HS-27A (cell line): ENCODE data around the gene KCNMA1.
"Not testable (repeated sequence)": the region's sequence is repeated elsewhere in the genome, so short reads cannot be mapped to it uniquely, and the experiment has no call there.

ENCODE experiments used
- DNase-seq: peaks from one replicate; pipeline ENCODE4 v3.0.0-alpha.2; 2012; ENCODE audit warnings: low read depth, missing footprints

KCNMA1 gene

DNA sequence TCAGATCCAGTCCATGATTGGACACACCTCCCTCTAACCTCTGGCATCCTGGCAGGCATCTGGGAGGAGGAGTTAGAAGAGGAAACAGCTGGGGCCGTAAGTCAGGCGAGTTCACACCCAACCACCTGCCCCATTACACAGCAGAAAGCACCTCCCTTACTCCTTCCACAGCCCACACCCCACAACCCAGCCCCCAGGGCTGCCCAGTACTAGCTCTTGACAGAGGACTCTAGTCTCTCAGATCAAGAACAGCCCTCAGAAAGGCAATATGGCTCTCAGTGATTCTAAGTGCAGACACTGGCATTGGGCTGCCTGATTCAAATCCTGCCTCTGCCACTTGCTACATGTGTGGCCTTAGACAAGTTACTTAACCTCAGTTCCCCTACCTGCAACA lies 34.1 kb downstream of the KCNMA1 start:
- no peak for DNase-seq

DNA sequence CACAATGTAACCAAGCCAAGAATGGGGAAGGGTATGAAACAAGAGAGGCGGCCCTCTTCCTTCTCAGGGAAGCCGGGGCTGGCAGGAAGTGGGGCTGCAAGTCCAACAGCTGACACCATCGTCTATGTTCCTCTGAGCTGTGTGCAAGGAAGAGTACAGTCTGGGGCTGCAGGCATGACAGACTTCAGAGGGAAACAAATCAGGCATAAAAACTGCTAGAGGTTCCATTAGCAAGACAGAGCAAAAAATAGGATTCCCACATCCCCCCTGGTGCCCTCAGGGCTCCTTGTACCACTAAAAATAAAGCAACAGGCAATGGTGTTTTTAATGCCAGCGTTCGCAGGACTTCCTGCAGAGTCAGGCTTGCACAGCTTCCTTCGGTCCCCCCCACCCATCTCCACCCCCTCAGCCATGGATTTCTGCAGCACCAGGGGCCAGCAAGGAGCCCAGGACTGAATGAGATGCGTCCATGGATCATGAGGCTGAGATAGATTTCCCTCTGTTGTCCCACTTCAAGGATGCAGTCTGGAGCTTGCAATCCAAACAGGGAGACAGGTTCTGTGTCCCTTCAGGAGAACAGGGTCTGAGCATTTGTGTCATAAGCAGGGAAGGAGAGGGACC lies 34.6 kb downstream of the KCNMA1 start:
- DNase-seq, result no peak

GRCh38 chr10:77602231-77602912 lies 35.2 kb downstream of the KCNMA1 start:
- DNase-seq, result no peak

GRCh38 chr10:77601488-77601887 lies 36.1 kb downstream of the KCNMA1 start:
- no peak for DNase-seq

DNA sequence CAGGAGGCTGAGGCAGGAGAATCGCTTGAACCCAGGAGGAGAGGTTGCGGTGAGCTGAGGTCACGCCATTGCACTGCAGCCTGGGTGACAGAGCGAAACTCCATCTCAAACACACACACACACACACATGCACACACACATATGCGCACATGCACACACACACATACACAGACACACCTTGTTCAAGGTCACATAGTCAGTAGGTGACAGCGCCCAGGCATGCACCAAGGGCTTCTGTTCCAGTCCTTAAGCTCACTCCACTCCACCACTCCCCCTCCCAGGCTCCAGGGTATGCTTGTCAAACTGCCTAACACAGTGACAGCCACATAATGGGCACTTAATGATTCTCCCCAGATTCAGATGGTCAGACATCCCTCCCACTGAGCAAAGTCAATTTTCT lies 37.0 kb downstream of the KCNMA1 start:
- no peak for DNase-seq

- no peak for DNase-seq
These were observed 38.0 kb downstream of the KCNMA1 start for GRCh38 chr10:77599651-77600050.

DNA sequence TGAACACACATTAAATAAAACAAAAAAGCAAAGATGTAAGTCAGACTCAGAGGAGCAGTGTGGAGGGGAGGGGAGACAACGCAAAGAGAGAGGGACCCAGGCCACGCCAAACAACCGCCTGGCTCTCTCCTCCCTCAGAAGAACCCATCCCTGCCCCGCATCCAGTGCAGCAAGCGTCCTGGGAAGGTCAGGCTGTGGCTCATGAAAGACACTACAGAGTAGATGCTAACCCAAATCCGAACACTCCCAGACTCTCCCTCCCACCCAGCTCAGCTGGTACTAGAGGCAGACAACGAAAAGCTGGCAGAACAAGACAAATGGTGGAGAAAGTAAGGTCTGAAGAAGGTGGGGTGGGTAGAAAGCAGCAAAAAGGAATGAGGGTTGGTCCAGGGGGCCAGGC lies 39.0 kb downstream of the KCNMA1 start:
- no peak for DNase-seq

DNA sequence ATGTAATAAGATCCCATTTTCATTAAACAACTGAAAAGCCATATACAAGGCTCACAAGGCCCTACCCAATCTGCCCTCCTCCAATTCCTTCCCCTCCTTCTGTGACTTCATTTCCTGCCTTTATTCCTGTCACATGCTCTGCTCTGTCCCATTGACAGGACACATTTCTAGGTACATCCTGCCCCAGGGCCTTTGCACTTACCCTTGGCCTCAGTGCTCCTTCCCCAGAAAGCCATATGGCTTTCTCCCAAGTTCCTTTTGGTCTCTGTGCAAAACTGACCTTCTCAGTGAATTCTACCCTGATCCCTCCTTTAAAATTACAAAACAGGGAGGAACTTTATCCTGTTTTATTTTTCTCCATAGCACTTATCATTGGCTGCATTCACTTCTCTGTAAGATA lies 40.0 kb downstream of the KCNMA1 start:
- DNase-seq, result no peak

DNA sequence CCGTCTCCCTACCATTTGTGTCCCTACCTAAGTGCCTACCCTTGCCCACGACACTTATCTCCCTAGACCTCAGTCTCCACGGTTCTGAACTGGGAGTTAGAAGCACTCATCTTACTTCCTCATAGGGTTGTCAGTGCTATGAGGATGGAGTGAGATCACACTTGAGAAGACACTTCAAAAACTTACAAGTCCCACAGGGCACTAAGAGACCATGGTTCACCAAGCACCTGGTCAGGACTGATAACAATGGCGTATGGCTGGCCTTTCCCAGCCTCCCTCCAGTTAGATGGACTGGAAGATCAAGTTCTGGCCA lies 43.2 kb downstream of the KCNMA1 start:
- DNase-seq, result no peak

DNA sequence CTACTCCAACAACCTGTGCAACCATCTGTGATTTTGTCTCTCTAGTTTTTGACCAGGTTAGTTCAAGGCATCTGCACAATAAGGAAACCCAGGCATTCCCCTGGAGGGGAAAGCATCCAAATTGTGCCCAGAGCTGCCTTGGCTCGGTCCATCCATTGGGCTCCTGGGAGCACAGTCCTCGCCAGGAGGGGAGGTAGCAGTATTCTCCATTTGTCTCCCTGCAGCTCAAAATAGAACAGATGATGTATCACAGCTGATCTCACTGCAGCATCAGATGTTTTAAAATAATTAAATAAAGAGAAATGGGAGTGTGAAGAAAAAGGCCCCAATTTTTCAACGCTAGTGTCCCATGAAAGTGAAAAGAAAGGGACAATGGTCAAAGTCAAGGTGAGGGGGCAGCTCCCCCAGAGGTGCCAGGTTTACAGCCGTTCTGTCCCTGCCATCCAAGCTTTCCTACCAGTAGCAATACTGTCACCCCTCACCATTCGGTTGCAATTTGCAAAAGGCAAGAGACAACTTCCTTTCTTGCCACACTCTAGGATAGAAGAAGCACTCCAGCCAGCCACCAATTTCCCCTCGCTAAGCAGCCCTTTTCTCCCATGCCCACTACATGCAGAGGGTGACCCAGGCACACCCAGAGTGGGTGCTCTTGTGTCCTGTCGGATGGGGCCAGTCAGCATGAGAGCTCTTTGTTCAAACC lies 43.7 kb downstream of the KCNMA1 start:
- DNase-seq, result no peak

DNA sequence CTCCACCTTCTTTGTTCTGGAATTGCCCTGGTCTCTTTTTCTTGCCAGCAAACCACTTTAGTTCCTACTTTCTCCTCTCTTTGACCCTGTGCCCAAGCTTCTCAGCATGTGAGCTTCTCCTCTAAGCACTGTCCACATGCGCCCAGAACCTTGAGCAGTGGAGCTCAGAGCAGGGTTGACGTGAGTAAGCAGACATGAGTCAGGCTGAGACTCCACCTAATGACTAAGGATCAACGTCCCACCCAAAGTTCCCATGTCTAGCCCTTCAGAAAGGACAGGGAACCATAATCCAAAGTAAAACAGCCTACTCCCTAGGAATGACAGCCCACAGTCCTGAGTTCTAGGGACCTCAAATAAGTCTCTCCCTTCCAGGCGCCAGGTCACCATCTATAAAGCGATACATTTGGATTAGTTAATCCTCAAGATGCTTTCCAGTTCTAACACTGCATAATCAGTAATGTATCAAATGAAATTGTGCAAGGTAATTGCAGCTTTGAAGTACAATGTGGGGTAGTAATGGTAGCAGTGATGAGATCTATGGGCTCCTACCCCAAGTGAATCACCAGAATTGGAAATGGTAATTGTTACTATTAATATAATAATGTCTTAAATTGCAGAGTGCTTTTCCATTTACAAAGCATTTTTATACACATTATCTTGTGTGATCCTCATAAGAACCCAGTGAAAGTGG lies 44.5 kb downstream of the KCNMA1 start:
- DNase-seq, result peak; percentile 66

DNA sequence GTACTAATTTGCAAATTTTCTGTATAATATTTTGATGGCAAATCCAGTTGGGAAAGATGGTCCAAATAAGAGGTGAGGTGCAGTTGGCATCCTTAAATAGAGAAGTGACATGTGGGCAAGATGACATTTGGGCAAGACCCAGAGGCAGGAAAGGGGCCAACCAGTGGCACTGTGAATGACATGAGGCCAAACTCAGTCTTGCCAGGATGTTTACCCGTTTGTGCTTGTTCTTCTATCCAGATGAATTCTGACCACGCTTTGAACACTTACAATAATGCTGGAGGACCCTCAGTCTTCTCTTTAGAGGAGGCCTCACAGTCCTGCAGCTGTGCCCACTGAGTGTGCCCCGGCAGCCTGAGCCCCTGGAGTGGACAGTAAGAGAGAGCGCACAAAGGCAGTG lies 45.1 kb downstream of the KCNMA1 start:
- DNase-seq, result no peak

DNA sequence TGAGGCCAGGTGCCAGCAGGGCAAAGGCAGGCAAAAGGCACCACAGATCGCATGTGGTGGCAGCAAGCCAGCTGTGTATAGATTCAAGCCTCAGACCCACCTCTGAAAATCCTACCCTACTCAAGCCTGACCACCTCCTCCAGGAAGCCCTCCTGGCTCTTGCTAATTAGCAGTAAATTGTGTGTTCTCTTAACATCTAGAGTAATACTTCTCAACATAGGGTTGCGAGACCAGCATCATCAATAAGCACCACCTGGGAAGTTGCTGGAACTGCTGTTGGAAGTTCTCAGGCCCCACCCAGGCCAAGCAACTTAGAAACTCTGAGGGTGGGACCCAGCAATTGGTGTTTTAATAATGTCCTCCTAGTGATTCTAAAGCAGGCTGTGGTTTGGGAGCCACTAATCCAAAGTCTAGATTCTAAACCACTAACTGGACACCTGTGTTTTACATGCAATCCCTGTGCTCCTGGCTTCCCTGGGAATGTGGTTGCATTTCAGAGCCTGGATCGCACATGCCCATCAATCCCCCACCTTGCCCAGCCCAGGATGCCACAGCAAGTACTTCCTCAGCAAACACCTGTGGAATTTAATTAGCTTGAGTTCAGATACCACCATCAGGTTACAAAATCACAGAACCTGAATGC lies 46.2 kb downstream of the KCNMA1 start:
- no peak for DNase-seq

- DNase-seq, result no peak
These were observed 47.0 kb downstream of the KCNMA1 start for GRCh38 chr10:77590344-77591237.

- not testable (repeated sequence) for DNase-seq
These were observed 47.9 kb downstream of the KCNMA1 start for GRCh38 chr10:77589703-77590102.

- no peak for DNase-seq
These were observed 48.7 kb downstream of the KCNMA1 start for GRCh38 chr10:77588886-77589285.

DNA sequence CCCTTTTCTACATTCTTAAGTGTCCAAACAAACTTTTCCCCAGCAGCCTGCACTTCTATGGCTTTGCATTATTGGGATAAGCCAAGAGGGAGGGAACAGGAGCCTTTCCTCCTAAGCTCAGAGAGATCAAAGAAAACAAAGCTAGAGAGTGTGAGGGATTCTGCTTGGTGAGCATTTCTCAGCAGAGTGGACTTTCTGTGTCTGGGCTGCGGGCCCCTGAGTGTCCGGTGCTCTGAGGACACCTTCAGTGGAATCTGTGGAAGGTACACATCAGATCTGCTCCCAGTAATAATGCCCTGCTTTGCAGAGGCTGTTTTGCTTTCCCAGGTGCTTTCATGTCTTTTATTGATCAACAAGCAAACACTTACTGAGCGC lies 50.2 kb downstream of the KCNMA1 start:
- no peak for DNase-seq

DNA sequence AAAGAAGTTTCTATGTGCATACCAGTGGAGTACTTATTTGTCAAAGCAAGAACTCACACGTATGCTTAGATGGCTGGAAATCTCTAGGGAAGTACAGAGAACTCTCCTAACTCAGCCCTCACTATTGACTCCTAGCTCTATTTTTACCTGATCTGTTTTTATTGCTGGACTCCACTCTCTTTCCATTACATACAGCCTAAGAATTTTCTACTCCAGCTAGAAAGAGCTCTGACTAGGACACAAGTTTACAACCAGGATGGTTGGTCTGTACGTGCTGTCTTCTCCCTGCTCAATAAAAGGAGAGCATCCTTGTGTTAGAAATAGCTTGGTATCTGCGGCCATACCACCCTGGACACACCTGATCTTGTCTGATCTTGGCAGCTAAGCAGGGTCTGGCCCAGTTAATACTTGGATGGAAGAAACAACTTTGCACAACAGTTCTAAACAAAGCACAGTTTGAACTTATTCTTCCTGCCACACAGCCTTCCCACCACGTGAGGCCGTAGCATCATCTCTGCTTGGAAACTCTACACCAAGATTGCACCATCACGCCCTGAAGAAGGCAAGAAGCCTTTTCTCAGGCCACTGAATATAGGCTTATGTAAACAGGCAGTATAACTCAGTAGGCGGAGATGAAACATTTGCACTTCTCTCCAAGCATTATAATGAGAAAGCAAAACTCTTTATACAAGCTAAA lies 50.7 kb downstream of the KCNMA1 start:
- no peak for DNase-seq

GRCh38 chr10:77584938-77585337 lies 52.7 kb downstream of the KCNMA1 start:
- DNase-seq, result no peak

DNA sequence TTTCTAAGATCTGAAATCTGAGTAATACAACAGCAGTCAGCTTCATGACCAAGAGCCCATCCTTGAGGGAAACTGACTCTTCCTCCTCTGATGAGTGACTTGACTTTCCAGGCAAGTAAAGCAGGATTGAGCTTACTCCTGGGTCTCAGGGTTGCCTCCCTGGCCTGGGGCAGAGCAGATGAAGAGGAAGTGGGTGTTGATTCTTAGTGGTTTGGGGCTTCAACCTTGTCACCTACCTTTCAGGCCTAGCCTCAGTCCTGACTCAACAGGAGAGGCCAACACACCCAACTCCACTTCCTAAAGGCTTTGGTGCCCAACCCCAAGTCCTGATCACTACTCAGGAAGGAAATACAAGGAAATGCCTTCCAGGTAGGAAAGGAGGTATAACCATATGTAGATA lies 54.1 kb downstream of the KCNMA1 start:
- no peak for DNase-seq

- DNase-seq, result peak; percentile 40
These were observed 54.9 kb downstream of the KCNMA1 start for GRCh38 chr10:77582710-77583115.
